H1 (cell line): ENCODE measurements around the gene TENT4B.

ENCODE experiments used
- CTCF ChIP-seq, 3 experiments: IDR thresholded peaks; 1 replicate in 2 of 3; 2 replicates in 1 of 3; pipeline versions ENCODE4 v1.5.1 to v1.6.1; 2011; ENCODE audit warnings: low read length in 3 of 3, mild to moderate bottlenecking in 3 of 3, inconsistent platforms in 2 of 3, low read depth in 1 of 3, moderate library complexity in 1 of 3; ENCODE audit not compliant: insufficient read depth in 1 of 3; ENCODE audit errors: control extremely low read depth in 1 of 3
- EZH2 ChIP-seq: fragments of 200-600 bp; sonication (generic); IDR thresholded peaks from 2 replicates; pipeline ENCODE4 v1.7.1; 2012; ENCODE audit warnings: low read depth, mild to moderate bottlenecking, moderate library complexity, low read length, inconsistent platforms; ENCODE audit not compliant: severe bottlenecking

- TF ChIP-seq CTCF (IDR thresholded peaks at IDR 0.05; ENCODE audit: control extremely low read depth in 1 of 3, insufficient read depth in 1 of 3, low read depth in 1 of 3, low read length in 3 of 3) (no peak), EZH2 (no peak)
Measured at GRCh38 chr16:50267151-50267631, 114.1 kb downstream of the TENT4B start.
